ENCODE measurements around the gene C1orf232.
A peak's percentile ranks its signal among the peaks of the same experiment; 100 is the strongest.

The C1orf232 gene

GRCh38 chr1:26180010-26180506 lies 11.3 kb upstream of the C1orf232 start:
- DNase-seq, result no peak
- WGBS, result 89% methylated on average over 3 of the region's 4 CpGs
- H3K9me3 ChIP-seq (ENCODE audit: control insufficient read depth, low read length), result no peaks in the 10 kb centered on the region

GRCh38 chr1:26177182-26177684 lies 8.5 kb upstream of the C1orf232 start, which contains the start of gene CNKSR1:
CNKSR1 (plus strand) TSS chr1:26177491; CDS start chr1:26177548, 57 bp downstream.
- peak within 1 kb of the TSS in 1 of 2 experiments; percentile 50 for H3K23ac ChIP-seq (ENCODE audit: low read length in 2 of 2)
- H3K4ac ChIP-seq (ENCODE audit: low read depth in 1 of 2, low read length in 2 of 2), result no peak within 1 kb of the TSS
- H3K4me1 ChIP-seq (ENCODE audit: control insufficient read depth, insufficient read depth, low read depth, low read length), result peaks cover 1% of the 10 kb centered on the region
- no peak within 1 kb of the TSS for H2BK5ac ChIP-seq (ENCODE audit: low read depth, low read length, poor library complexity, severe bottlenecking)
- H3K4me2 ChIP-seq (ENCODE audit: low read length, poor library complexity, severe bottlenecking), result no peak within 1 kb of the TSS
- H3K79me1 ChIP-seq (replicated peaks; ENCODE audit: low read length, poor library complexity, severe bottlenecking), result no peaks in the 10 kb centered on the region
- peak within 1 kb of the TSS in 1 of 2 experiments; percentile 50 for H3K18ac ChIP-seq (ENCODE audit: low read depth in 1 of 2, low read length in 2 of 2)
- no peak within 1 kb of the TSS for H4K91ac ChIP-seq (ENCODE audit: low read length)
- H2BK15ac ChIP-seq (ENCODE audit: low read depth, poor library complexity, severe bottlenecking), result no peak within 1 kb of the TSS
- H3K27me3 ChIP-seq (ENCODE audit: control insufficient read depth in 1 of 2, insufficient read depth in 1 of 2, low read length in 2 of 2), result peaks cover 0 to 6% of the 10 kb centered on the region in 2 experiments
- H3K4me3 ChIP-seq (ENCODE audit: insufficient read depth in 1 of 2, low read depth in 1 of 2, low read length in 2 of 2), result no peak within 1 kb of the TSS
- no peak within 1 kb of the TSS for H2BK120ac ChIP-seq (ENCODE audit: low read depth, low read length)
- H3K9ac ChIP-seq (ENCODE audit: low read length), result no peak within 1 kb of the TSS
- WGBS, result 54% methylated on average over 21 of the region's 21 CpGs
- no peak within 1 kb of the TSS for H3K27ac ChIP-seq (ENCODE audit: low read length, poor library complexity, severe bottlenecking)
- no peak for DNase-seq
- no peak within 1 kb of the TSS for H2BK12ac ChIP-seq (ENCODE audit: low read length in 2 of 2)
- no peak within 1 kb of the TSS for H2AK5ac ChIP-seq (ENCODE audit: low read length, severe bottlenecking)
- no peak within 1 kb of the TSS for H2AFZ ChIP-seq (ENCODE audit: low read depth, low read length)
- no peaks in the 10 kb centered on the region for H3K9me3 ChIP-seq (ENCODE audit: control insufficient read depth, low read length)
- H3K14ac ChIP-seq (ENCODE audit: low read length in 2 of 2), result no peak within 1 kb of the TSS
- peak within 1 kb of the TSS; percentile 27 for H4K8ac ChIP-seq (ENCODE audit: low read length)
- no peaks in the 10 kb centered on the region for H3K36me3 ChIP-seq (ENCODE audit: control insufficient read depth in 1 of 2, insufficient read depth in 2 of 2, low read depth in 1 of 2, low read length in 2 of 2)

More at GRCh38 chr1:26180010-26180506, 11.3 kb upstream of the C1orf232 start:
- Histone ChIP-seq H3K4me1 (ENCODE audit: control insufficient read depth, insufficient read depth, low read depth, low read length) (peaks cover 1% of the 10 kb centered on the region), H2BK5ac (ENCODE audit: low read depth, low read length, poor library complexity, severe bottlenecking) (no peak overlapping the region), H2BK15ac (ENCODE audit: low read depth, poor library complexity, severe bottlenecking) (no peak overlapping the region), H3K27ac (ENCODE audit: low read length, poor library complexity, severe bottlenecking) (no peak overlapping the region), H3K27me3 (ENCODE audit: control insufficient read depth in 1 of 2, insufficient read depth in 1 of 2, low read length in 2 of 2) (peaks cover 0 to 17% of the 10 kb centered on the region in 2 experiments), H3K18ac (ENCODE audit: low read depth in 1 of 2, low read length in 2 of 2) (no peak overlapping the region), H2AFZ (ENCODE audit: low read depth, low read length) (no peak overlapping the region), H3K9ac (ENCODE audit: low read length) (no peak overlapping the region), H4K91ac (ENCODE audit: low read length) (no peak overlapping the region), H2AK5ac (ENCODE audit: low read length, severe bottlenecking) (no peak overlapping the region), H3K79me1 (replicated peaks; ENCODE audit: low read length, poor library complexity, severe bottlenecking) (no peaks in the 10 kb centered on the region), H3K36me3 (ENCODE audit: control insufficient read depth in 1 of 2, insufficient read depth in 2 of 2, low read depth in 1 of 2, low read length in 2 of 2) (no peaks in the 10 kb centered on the region), H3K23ac (ENCODE audit: low read length in 2 of 2) (no peak overlapping the region), H4K8ac (ENCODE audit: low read length) (no peak overlapping the region), H2BK120ac (ENCODE audit: low read depth, low read length) (no peak overlapping the region), H3K14ac (ENCODE audit: low read length in 2 of 2) (no peak overlapping the region), H2BK12ac (ENCODE audit: low read length in 2 of 2) (no peak overlapping the region), H3K4me2 (ENCODE audit: low read length, poor library complexity, severe bottlenecking) (no peak overlapping the region), H3K4me3 (ENCODE audit: insufficient read depth in 1 of 2, low read depth in 1 of 2, low read length in 2 of 2) (no peak overlapping the region), H3K4ac (ENCODE audit: low read depth in 1 of 2, low read length in 2 of 2) (no peak overlapping the region)

- Histone ChIP-seq H2AFZ (ENCODE audit: low read depth, low read length) (no peak overlapping the region), H2BK5ac (ENCODE audit: low read depth, low read length, poor library complexity, severe bottlenecking) (no peak overlapping the region), H3K4me2 (ENCODE audit: low read length, poor library complexity, severe bottlenecking) (no peak overlapping the region), H3K79me1 (replicated peaks; ENCODE audit: low read length, poor library complexity, severe bottlenecking) (peaks cover 14% of the 10 kb centered on the region), H2AK5ac (ENCODE audit: low read length, severe bottlenecking) (no peak overlapping the region), H2BK15ac (ENCODE audit: low read depth, poor library complexity, severe bottlenecking) (no peak overlapping the region), H3K4me1 (ENCODE audit: control insufficient read depth, insufficient read depth, low read depth, low read length) (peaks cover 12% of the 10 kb centered on the region), H3K9ac (ENCODE audit: low read length) (no peak overlapping the region), H3K4me3 (ENCODE audit: insufficient read depth in 1 of 2, low read depth in 1 of 2, low read length in 2 of 2) (no peak overlapping the region), H4K8ac (ENCODE audit: low read length) (no peak overlapping the region), H3K18ac (ENCODE audit: low read depth in 1 of 2, low read length in 2 of 2) (no peak overlapping the region), H2BK12ac (ENCODE audit: low read length in 2 of 2) (no peak overlapping the region), H2BK120ac (ENCODE audit: low read depth, low read length) (no peak overlapping the region), H3K23ac (ENCODE audit: low read length in 2 of 2) (no peak overlapping the region), H3K27ac (ENCODE audit: low read length, poor library complexity, severe bottlenecking) (no peak overlapping the region), H3K9me3 (ENCODE audit: control insufficient read depth, low read length) (no peaks in the 10 kb centered on the region), H3K14ac (ENCODE audit: low read length in 2 of 2) (no peak overlapping the region), H4K91ac (ENCODE audit: low read length) (no peak overlapping the region), H3K36me3 (ENCODE audit: control insufficient read depth in 1 of 2, insufficient read depth in 2 of 2, low read depth in 1 of 2, low read length in 2 of 2) (peaks cover 9 to 10% of the 10 kb centered on the region in 2 experiments), H3K27me3 (ENCODE audit: control insufficient read depth in 1 of 2, insufficient read depth in 1 of 2, low read length in 2 of 2) (peaks cover 0 to 3% of the 10 kb centered on the region in 2 experiments), H3K4ac (ENCODE audit: low read depth in 1 of 2, low read length in 2 of 2) (no peak overlapping the region)
- DNase-seq, result no peak
- 94% methylated on average over 3 of the region's 8 CpGs for WGBS
Observed at GRCh38 chr1:26175346-26175745, 6.6 kb upstream of the C1orf232 start.

- Histone ChIP-seq H3K23ac (ENCODE audit: low read length in 2 of 2) (no peak within 1 kb of the TSS), H2BK12ac (ENCODE audit: low read length in 2 of 2) (peak within 1 kb of the TSS in 1 of 2 experiments; percentile 15), H3K4me1 (ENCODE audit: control insufficient read depth, insufficient read depth, low read depth, low read length) (peaks cover 16% of the 10 kb centered on the region), H2AFZ (ENCODE audit: low read depth, low read length) (no peak within 1 kb of the TSS), H4K91ac (ENCODE audit: low read length) (no peak within 1 kb of the TSS), H2BK5ac (ENCODE audit: low read depth, low read length, poor library complexity, severe bottlenecking) (no peak within 1 kb of the TSS), H3K18ac (ENCODE audit: low read depth in 1 of 2, low read length in 2 of 2) (no peak within 1 kb of the TSS), H4K8ac (ENCODE audit: low read length) (no peak within 1 kb of the TSS), H3K9ac (ENCODE audit: low read length) (peak within 1 kb of the TSS; percentile 95), H3K4me2 (ENCODE audit: low read length, poor library complexity, severe bottlenecking) (peak within 1 kb of the TSS; percentile 88), H2BK120ac (ENCODE audit: low read depth, low read length) (no peak within 1 kb of the TSS), H2AK5ac (ENCODE audit: low read length, severe bottlenecking) (no peak within 1 kb of the TSS), H3K79me1 (replicated peaks; ENCODE audit: low read length, poor library complexity, severe bottlenecking) (peaks cover 20% of the 10 kb centered on the region), H3K36me3 (ENCODE audit: control insufficient read depth in 1 of 2, insufficient read depth in 2 of 2, low read depth in 1 of 2, low read length in 2 of 2) (peaks cover 9 to 10% of the 10 kb centered on the region in 2 experiments), H3K4ac (ENCODE audit: low read depth in 1 of 2, low read length in 2 of 2) (no peak within 1 kb of the TSS), H3K4me3 (ENCODE audit: insufficient read depth in 1 of 2, low read depth in 1 of 2, low read length in 2 of 2) (peak within 1 kb of the TSS in 1 of 2 experiments; percentile 89), H3K9me3 (ENCODE audit: control insufficient read depth, low read length) (no peaks in the 10 kb centered on the region), H2BK15ac (ENCODE audit: low read depth, poor library complexity, severe bottlenecking) (no peak within 1 kb of the TSS), H3K14ac (ENCODE audit: low read length in 2 of 2) (no peak within 1 kb of the TSS), H3K27ac (ENCODE audit: low read length, poor library complexity, severe bottlenecking) (no peak within 1 kb of the TSS), H3K27me3 (ENCODE audit: control insufficient read depth in 1 of 2, insufficient read depth in 1 of 2, low read length in 2 of 2) (peaks cover 0 to 4% of the 10 kb centered on the region in 2 experiments)
- 93% methylated on average over 34 of the region's 34 CpGs for WGBS
- DNase-seq, result no peak
Observed at GRCh38 chr1:26171084-26172072, 2.6 kb upstream of the C1orf232 start, which contains the start of gene ZNF593OS. ZNF593OS (minus strand) TSS chr1:26171832; CDS start chr1:26171661, 171 bp downstream.
